GM21423 (cell line): ENCODE data around the gene VARS2.
"Not testable (repeated sequence)": the region's sequence is repeated elsewhere in the genome, so short reads cannot be mapped to it uniquely, and the experiment has no call there.

Source experiments
- ATAC-seq: cut with Tn5 transposase; IDR thresholded peaks from one replicate; pipeline ENCODE4 v1.9.1; 2021; ENCODE audit warnings: mild to moderate bottlenecking, moderate library complexity; ENCODE audit not compliant: unreplicated experiment

VARS2 gene

DNA sequence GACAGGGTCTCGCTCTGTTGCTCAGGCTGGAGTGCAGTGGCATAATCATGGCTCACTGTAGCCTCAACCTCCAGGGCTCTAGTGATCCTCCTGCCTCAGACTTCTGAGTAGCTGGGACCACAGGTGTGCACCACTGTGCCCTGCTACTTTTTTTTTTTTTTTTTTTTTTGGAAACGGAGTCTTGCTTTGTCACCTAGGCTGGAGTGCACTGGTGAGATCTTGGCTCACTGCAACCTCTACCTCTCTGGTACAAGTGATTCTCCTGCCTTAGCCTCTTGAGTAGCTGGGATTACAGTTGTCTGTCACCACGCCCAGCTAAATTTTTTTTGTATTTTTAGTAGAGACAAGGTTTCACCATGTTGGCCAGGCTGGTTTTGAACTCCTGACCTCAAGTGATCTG lies 13.0 kb downstream of the VARS2 start:
- ATAC-seq, result not testable (repeated sequence)

DNA sequence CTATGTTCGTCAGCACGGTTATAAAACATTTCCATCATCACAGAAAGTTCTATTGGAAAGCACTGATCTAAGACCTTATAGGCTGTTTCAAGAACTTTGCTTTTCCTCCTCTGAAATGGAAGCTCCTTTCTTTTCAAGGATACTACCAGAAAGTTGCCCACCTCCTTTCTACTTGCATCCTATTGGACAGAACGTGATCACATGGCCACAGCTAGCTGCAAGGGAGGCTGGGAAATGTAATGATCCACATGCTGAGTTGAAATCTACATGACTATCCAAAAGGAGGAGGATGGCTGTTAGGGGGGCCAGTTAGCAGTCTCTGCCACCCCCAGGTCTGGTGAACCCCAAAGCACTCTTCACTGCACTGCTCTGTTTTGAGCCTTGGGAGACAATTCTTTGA lies 14.6 kb downstream of the VARS2 start:
- no peak for ATAC-seq

DNA sequence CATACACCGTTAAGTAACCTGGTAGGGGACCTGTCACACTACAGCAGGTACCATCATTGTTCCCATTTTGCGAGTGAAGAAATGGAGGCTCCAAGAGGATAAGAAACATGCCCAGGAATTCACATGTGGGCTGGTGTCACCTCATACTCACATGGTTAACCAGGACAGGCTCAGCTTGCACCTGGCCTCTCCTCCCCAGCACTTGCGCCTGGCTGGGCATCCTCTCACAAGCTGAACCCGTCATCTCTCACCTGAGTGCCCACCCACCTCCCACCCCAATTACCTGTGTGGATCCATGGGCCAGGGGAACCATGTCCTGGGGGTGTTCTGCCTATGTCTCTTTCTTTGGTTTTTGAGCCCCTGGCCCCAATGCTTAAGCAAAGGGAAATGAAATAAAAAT lies 16.5 kb downstream of the VARS2 start:
- ATAC-seq, result no peak

DNA sequence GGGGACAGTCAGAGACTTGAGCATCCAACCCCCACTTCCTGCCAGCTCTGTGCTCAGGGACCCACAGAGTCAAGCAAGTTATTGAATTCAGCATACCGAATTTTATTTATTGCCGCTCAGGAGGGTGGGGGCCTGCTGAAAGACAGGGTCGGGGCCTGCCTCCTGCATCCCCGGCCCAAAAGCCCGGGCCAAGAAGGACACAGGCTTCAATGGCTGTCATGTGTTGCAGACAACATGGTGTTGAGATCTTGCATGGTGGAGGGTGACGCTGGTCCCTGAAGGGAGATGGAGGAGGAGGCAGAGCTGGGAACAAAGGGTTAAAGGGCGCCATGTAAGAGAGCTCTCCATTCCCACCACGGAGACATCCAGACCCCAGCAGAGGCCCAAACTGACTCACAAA lies 17.2 kb downstream of the VARS2 start:
- ATAC-seq, result no peak

DNA sequence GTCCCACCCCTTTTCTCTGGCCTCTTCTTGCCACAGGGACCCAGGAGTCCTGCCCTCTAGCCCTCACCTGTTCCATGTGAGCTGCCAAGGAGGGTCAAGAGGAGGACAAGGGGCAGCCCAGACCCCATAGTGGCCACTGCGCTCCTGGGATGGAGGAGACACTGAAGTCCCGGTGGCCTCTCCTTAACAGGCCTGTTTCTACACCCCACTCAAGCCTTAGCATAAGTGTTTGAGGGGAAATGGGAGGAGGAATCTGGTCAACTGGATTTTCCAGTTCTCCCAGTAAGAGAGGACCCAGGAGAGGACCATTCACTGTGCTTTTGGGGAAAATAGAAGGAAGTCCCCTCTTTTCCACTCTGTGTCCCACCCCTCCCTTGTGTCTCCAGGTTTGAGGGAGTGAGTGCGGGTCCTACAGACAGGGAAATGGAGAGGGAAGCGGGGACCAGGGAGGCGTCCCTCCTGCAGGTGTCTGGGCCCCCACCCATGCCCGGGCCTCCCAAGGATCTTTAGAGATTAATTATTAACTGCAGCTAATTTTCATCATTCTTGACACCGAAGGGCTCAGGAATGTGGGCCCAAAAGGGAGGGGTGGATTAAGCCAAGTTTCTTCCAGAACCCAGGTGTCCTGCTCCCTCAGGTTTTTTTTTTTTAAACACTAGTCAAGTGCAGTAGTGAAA lies 18.1 kb downstream of the VARS2 start, which contains the start of gene SFTA2:
TSS of gene SFTA2 (minus strand) at position 202 of the 677 bp plus-strand sequence. CDS start at position 128, 74 bp downstream.
- no peak for ATAC-seq

DNA sequence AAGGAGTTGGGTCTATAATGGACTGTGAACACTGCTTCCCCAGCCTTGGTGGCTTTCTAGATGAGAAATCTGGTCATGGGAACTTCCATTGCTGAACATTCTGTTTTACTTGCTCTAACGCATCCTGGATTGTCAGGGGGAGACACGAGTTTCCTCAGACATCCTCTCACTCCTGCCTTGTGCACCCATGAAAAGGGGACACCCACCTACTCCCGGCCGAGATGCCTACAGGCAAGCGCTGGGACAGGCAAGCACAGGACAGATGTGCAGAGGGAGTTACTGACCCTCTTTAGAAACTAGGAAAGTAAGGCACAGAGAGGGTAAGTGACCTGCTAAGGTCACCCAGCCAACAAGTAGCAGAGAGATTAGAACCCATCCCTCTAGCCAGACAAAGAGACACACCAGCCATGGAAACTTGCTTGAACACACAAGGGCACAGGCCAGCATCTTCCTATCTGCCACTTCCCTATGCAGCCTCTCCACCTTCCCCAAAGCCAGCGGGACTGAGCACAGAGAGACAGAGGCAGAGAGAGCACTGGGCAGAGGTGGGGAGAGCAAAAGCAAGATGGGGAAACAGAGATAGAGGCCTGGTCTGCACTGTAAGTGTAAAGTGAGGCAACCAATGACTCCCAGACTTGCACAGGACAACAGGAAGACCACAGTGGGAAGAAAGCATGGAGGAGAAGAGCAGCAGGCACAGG lies 18.8 kb downstream of the VARS2 start:
- ATAC-seq, result no peak

DNA sequence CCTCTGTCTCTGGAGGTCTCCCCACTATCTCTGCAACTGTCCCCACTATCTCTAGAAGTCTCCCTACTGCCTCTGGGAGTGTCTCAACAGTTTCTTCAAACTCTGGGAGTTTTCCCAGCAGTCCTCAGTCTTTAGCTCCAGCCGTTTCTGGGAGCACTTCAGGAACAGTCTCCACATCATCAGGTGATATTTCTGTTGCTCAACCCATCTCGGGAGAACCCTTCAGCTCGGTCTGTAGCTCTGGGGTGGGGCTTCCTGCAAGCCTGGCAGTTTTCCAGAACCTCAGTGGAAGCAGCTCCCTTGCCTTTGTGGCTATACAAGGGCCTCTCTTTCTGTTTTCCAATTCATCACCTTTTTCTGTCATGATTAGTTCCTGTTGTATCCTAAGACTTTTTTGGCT lies 21.0 kb downstream of the VARS2 start:
- ATAC-seq, result no peak

DNA sequence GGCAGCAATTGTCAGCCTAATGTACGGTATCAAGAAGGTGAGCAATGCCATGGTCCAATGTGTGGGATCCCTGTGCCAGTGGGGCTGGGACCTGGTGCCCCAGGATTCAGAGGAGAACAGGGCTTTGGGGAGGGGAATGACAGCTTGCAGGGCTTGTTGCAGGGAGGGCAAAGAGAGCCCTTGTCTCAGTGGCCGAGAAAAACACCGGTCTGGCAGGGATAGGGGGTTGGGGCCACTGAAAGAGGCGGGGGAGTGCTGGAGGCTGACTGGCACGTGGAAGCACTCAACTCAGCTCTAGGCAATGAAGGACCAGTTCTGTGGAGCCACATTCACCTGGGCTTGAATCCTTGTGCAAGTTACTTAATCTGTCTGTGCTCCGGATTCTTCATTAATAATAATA lies 23.2 kb downstream of the VARS2 start:
- ATAC-seq, result no peak

DNA sequence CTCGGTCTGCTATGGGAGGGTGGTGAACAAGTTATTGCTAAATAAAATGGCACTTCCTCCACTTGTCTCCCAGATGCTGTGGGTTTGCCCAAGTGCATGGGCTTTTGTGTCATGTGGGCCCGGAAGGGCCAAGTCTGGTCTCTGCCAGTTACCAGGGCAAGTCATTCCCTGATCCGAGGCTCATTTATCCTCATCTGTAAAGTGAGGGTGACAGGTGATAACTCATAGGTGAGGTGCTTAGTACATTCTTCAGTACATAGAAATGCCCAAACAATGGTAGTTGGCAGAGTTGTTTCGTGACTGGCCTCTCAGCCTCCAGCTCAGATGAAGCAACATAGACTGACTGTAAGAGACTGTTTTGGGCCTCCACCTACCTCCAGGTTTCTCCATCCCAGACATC lies 24.7 kb downstream of the VARS2 start:
- no peak for ATAC-seq

DNA sequence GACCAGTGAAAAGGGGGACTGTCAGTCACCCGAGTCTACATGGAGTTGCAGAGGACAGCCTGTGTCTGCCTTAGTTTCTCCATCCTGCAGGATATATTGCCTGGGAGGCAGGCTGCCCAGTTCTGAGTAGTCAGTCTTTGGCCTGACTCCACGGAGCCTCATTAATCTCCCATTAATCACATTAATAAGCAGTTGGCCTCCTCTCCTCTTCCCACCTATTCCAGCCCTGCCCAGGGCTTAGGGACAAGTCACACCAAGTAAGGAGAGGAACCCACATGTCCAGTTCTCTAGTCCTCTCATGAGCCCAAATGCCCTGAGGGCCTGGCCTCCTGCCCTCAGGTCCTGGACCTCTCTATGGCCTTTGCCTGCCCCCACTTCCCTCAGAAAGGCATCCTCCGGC lies 25.4 kb downstream of the VARS2 start:
- ATAC-seq, result no peak

DNA sequence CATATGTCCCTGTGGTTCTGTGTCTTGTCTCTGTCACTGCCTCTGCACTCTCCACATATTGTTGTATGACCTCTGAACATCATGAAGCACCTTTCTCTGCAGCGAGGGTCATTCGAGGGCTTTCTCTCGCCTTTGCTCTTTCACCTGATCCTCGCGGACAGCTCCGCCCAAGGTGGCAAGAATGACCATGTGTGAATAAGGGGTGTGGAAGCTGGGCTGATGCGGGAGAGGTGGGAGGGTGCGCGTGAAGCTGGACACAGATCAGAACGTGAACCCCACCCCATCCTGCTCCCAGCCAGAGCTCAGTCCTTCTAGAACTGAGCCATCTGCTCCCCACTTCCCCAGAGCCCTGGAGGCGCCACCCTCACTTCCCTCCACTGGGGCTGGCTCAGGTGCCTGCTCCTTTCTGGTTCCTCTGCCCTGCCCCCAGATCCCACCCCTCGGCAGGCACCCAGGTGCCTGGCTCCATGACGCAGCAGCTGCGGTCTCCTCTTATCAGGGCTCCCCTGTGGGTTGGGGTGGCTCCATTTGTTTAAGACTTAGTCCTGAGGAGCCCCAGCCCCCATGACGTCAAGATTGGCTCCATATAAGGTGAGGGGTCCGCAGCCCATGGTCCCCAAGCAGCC lies 26.4 kb downstream of the VARS2 start, which contains the start of gene MUCL3:
TSS of gene MUCL3 (plus strand) at position 613 of the 626 bp plus-strand sequence. CDS start 27 bp downstream, outside the sequence.
- ATAC-seq, result no peak

DNA sequence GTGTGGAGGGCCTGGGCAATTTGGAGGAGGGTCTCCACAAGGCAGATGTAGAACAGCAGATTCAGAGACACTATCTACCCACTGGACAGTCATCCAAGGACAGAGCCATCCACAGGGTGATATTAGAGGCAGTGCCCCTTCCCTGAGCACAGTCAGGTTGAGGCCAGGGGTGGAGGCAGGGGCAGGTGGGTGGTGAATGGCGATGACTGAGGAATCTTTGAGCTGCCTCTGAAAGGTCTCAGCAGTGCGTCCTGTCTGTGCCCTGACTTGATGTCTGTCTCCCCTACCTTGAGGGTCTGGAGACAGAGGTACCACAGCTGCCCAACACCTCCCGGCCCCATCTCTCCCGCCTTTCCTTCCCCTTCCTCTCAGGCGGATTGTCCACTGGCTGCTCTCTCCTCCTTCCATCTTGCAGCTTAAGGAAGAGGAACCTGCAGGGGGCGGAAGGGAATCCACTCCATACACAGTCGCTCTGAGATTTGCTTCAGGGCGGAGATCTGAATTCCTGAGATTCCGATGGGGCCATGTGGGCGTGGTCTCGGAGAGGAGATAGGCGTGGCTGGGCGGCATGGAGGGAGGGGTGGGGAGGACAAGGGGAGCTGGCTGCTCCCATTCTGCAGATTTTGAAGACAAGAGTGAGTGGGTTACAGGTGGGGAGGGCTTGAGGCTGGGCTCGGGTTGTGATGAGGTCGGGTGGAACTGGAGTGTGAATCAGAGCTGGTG lies 28.5 kb downstream of the VARS2 start:
- no peak for ATAC-seq

DNA sequence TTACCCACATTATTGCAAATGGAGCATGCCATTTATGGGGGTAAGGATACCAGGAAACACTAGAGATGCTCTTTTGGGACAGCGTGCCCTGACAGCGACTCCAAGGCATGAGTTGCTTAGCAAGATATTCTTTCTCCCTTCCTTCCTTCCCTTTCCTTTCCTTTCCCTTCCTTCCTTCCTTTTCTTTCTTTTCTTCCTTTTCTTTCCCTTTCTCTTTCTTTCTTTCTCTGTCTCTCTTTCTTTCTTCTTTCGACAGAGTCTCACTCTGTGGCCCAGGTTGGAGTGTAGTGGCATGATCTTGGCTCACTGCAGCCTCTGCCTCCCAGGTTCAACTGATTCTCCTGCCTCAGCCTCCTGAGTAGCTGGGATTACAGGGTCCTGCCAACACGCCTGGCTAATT lies 30.0 kb downstream of the VARS2 start:
- no peak for ATAC-seq

DNA sequence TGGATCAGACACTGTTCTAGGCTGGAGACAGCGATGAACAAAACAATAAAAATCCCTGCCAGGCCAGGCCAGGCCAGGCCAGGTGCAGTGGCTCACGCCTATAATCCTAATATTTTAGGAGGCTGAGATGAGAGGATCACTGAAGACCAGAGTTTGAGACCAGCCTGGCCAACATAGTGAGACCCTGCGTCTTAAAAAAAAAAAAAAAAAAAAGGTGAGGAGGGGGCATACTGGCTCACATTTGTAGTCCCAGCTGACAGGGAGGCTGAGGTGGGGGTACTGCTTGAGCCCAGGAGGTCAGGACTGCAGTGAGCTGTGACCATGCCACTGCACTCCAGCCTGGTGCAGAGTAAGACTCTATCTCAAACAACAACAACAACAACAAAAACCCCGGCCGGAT lies 31.2 kb downstream of the VARS2 start:
- ATAC-seq, result no peak

DNA sequence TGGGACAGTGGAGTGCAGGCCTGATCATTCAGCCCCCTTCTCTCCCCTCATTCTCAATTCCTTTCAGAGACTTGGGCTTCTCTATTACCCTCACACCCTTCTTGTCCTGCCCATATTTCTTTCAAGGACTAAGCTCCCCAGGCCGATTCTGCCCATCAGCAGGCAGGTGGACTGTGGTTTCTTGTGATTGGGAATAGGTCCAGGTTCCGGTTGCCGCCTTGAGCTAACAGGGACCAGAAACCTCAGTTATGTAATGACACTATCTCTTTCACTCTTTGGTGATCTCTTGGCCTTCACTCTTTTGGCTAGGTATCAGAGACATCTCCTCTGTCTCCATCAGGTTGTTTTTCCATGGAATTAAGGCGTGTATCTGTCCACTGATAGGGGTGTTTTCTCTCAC lies 33.2 kb downstream of the VARS2 start:
- no peak for ATAC-seq

DNA sequence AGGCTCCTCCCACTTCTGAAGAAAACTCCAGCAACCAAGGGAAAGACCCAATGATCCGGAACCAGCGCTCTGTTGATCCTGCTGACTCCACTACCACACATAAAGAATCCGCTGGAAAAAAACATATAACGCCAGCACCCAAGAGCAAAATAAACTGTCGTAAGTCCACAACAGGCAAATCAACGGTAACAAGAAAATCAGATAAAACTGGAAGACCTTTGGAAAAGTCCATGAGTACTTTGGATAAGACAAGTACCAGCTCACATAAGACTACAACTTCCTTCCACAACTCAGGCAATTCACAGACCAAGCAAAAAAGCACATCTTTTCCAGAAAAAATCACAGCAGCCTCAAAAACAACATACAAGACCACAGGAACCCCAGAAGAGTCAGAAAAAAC lies 34.8 kb downstream of the VARS2 start:
- no peak for ATAC-seq

DNA sequence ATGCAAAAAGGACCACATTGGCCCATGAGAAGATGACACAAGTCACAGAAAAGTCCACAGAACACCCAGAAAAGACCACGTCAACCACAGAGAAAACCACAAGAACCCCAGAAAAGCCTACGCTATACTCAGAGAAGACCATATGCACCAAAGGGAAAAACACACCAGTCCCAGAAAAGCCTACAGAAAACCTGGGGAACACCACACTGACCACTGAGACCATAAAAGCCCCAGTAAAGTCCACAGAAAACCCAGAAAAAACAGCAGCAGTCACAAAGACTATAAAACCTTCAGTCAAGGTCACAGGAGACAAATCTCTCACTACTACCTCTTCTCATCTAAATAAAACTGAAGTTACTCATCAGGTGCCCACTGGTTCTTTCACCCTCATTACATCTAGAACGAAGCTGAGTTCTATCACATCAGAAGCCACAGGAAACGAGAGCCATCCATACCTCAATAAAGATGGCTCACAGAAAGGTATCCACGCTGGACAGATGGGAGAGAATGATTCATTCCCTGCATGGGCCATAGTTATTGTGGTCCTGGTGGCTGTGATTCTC lies 38.0 kb downstream of the VARS2 start:
- ATAC-seq, result no peak

DNA sequence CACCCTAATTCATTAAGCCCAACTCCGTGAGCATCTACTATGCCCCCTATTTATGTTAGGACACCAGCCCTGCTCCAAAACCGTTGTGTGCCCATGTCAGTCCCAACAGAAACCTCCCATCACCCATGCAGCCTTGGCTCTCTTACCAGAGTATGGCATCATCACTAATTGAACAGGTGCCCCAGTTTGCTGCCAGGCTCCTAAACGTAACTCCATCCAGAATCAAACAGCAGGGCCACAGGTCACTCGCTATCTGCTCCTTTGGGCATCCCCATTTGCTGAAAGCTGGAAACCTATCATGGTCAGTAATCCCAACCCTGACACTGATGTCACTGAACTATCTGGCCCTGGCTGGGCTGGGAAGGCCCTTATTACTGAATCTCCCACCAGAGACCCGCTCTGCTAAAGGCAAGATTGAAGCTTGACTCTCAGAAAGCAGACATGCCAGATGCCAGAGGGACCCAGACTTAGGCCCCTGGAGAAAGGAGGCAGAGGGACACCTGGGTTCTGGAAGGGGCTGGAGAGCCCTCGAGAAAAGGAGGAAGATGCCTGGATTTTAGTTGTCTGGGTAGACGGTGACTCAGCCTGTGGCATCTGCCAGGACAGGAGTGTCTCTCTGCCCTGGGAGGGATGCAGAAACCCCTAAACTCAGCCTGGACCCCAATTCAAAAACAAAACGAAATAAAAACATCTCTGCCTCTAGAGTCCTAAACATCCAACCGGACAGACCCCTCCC lies 40.8 kb downstream of the VARS2 start:
- ATAC-seq, result no peak

DNA sequence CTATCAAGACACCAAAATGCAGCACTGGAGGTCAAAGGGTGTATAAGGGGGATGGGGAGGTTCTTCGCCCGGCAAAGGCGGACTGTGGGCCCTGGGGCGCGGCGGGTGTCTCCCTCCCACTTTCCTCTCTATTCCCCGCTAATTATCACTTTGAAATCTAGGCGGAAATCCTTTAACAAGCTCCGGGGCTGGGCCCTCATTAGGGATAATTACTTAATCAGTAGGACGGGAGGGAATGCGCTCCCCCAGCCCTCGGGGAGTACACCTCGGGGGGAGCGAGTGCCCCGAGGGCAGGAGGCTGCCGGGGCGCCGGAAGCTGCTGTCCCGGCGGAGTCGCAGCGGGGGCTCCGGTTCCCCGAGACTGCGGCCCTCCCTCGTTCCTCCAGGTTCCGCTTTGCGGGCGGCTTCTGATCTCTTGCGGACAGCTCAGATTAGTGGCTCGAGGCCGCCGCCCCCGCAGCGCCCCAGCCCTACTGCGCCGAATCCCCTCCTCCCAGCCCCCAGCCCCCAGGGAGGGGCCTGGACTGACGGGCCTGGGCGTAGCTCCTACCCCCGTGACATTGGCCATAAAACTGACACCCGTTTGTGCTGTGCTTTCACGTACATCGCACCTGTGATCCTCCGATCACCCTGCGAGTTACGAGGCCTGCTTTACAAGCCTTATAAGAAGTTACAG lies 41.5 kb downstream of the VARS2 start:
- ATAC-seq, result peak; percentile 60

DNA sequence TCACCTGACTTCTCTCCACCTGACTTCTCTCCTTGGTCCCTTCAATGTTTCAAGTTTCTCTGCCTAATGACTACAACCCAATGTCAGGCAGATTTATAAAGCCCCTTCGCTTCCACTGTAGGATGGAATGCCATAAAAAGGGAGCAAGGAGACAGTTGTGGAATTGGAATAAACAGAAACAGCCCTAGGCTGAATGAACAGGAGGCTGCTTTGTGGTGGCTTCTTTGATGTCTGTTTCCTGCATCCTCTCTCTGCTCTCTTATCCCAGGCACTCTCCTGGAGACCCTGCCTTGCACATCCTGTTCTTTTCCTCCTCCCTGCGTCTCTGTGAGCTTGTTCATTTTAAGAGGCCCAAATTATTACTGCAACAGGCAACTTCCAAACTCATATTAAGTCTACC lies 43.7 kb downstream of the VARS2 start:
- ATAC-seq, result no peak
